GM06990 (cell line): ENCODE measurements around the gene RHEB.
A peak's percentile ranks its signal among the peaks of the same experiment; 100 is the strongest.

Experiments used
- DNase-seq: peaks from one replicate; pipeline ENCODE4 v3.0.0-alpha.2; 2011; ENCODE audit not compliant: insufficient read length; ENCODE audit errors: extremely low read depth
- H3K27me3 ChIP-seq: replicated peaks from 2 replicates; pipeline ENCODE4 v1.6.0; 2011; ENCODE audit warnings: low read length; ENCODE audit not compliant: control insufficient read depth, insufficient read depth
- H3K36me3 ChIP-seq: 2 replicates; pipeline ENCODE4 v1.5.1; 2011; ENCODE audit warnings: low read length; ENCODE audit not compliant: control insufficient read depth, insufficient read depth
- H3K4me3 ChIP-seq: replicated peaks from 2 replicates; pipeline ENCODE4 v1.5.1; 2011; ENCODE audit warnings: low read depth, mild to moderate bottlenecking, control low read depth, low read length
- CTCF ChIP-seq: IDR thresholded peaks from 2 replicates; pipeline ENCODE4 v1.5.1; 2011; ENCODE audit warnings: low read length, control low read depth, mild to moderate bottlenecking, inconsistent platforms; ENCODE audit not compliant: insufficient read depth, poor library complexity, severe bottlenecking

The RHEB gene

GRCh38 chr7:151519765-151520418 lies at the start of gene RHEB:
Gene RHEB (minus strand): TSS chr7:151519895. CDS start chr7:151519511, 384 bp downstream.
- Histone ChIP-seq H3K36me3 (no peaks in the 10 kb centered on the region), H3K4me3 (peak within 1 kb of the TSS; percentile 60), H3K27me3 (no peaks in the 10 kb centered on the region)
- peak; percentile 99 for DNase-seq
- TF ChIP-seq CTCF: no peak

GRCh38 chr7:151566897-151567320 lies 47.2 kb upstream of the RHEB start:
- no peaks in the 10 kb centered on the region for H3K27me3 ChIP-seq
- no peak for TF ChIP-seq CTCF
- H3K4me3 ChIP-seq: no peak overlapping the region
- no peak for DNase-seq
- H3K36me3 ChIP-seq: no peaks in the 10 kb centered on the region

GRCh38 chr7:151565541-151565940 lies 45.8 kb upstream of the RHEB start:
- no peak for DNase-seq
- TF ChIP-seq CTCF: no peak
- H3K36me3 ChIP-seq: no peaks in the 10 kb centered on the region
- H3K4me3 ChIP-seq: no peak overlapping the region
- no peaks in the 10 kb centered on the region for H3K27me3 ChIP-seq

- no peaks in the 10 kb centered on the region; the same call in none of the 2 replicates for H3K36me3 ChIP-seq
- H3K4me3 ChIP-seq: no peak overlapping the region
- H3K27me3 ChIP-seq: no peaks in the 10 kb centered on the region
- no peak for TF ChIP-seq CTCF
- DNase-seq: no peak
Measured at GRCh38 chr7:151560243-151560642, 40.5 kb upstream of the RHEB start.

- Histone ChIP-seq H3K27me3 (no peaks in the 10 kb centered on the region), H3K4me3 (no peak overlapping the region), H3K36me3 (no peaks in the 10 kb centered on the region; the same call in none of the 2 replicates)
- DNase-seq: no peak
- no peak for TF ChIP-seq CTCF
Measured at GRCh38 chr7:151559557-151560183, 40.0 kb upstream of the RHEB start.
